Effector CD4-positive, alpha-beta T cell (primary cell): Measurements from ENCODE around the gene PLEKHH2.
"Not testable (repeated sequence)": the region's sequence is repeated elsewhere in the genome, so short reads cannot be mapped to it uniquely, and the experiment has no call there.

Experiments
- DNase-seq: peaks from one replicate; pipeline ENCODE4 v3.0.0-alpha.2; 2020

PLEKHH2 gene

GRCh38 chr2:43718530-43719124 is 81.6 kb downstream of the PLEKHH2 start:
- no peak for DNase-seq

GRCh38 chr2:43724728-43725526 is 87.9 kb downstream of the PLEKHH2 start:
- no peak for DNase-seq

- DNase-seq: no peak
Measured at GRCh38 chr2:43725711-43726246, 88.7 kb downstream of the PLEKHH2 start.

GRCh38 chr2:43726961-43727633 is 90.0 kb downstream of the PLEKHH2 start:
- not testable (repeated sequence) for DNase-seq

DNA sequence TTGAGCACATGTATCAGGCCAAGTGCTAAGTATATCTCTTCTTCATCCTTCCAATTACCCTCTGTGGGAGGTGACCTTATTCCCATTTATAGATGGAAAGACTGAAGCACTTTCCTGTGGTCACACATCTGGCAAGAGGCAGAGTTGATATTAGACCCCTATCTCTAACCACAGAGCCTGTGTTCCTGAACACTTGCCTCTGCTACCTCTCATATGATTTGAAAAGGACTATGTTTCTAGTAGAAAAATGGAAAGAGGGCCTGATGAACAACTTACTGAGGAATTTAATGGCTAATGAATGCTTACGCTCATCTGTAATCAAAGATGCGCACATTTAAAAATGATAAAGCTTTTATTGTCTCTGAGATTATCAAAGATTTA is 90.6 kb downstream of the PLEKHH2 start:
- DNase-seq: no peak

DNA sequence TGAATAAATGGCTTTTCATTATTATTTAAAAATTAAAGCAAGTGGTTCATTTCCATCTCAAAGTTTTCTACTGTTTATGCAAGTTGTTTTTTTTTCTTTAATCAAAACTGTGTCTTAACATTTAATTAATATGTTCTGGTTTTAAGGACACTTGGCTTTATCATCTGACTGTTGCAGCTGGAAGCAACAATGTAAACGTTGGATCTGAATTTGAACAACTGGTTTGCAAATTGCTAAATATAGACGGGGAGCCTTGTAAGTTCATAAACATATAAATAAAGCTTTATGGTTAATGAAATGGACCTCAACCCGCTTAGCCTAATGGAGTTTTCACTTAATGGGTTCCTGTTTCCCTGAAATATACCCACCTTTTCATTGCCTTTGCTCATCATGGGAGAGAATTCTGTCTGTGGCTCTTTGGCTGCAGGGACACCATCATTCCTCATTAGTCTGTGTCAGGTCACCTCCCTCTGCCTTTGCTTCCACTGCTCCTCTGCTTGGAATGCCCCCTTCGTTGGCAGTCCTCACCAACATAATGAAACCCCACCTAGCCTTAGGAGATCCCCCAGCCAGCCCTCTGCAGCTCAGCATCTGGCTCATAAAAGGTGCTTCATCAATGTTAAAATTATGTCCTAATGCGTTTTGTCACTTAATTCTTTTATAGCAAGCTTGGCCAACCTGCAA is 92.6 kb downstream of the PLEKHH2 start:
- no peak for DNase-seq

- no peak for DNase-seq
Measured at GRCh38 chr2:43731211-43731610, 94.2 kb downstream of the PLEKHH2 start.

GRCh38 chr2:43736637-43737036 is 99.6 kb downstream of the PLEKHH2 start:
- DNase-seq: no peak

- no peak for DNase-seq
Measured at GRCh38 chr2:43737097-43737854, 100.2 kb downstream of the PLEKHH2 start.

GRCh38 chr2:43737855-43738254 is 100.8 kb downstream of the PLEKHH2 start:
- no peak for DNase-seq

DNA sequence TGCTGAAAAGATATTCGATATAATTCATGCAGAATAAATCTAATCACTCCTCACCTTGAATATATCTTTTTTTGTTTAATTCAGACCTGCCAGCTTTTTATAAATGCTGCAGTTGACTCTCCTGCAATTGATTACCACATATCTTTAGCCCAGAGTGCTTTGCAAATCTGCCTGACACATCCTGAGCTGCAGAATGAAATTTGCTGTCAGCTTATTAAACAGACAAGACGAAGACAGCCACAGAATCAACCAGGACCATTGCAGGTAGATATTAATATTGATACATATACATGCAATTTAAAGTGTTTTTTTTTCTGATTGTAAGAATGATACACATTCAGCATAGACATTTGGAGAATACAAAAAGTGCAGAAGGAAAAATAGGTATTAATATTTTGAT is 101.2 kb downstream of the PLEKHH2 start:
- DNase-seq: no peak

GRCh38 chr2:43743706-43744105 is 106.6 kb downstream of the PLEKHH2 start:
- DNase-seq: no peak

- DNase-seq: no peak
Measured at GRCh38 chr2:43745457-43745856, 108.4 kb downstream of the PLEKHH2 start.

- DNase-seq: no peak
Measured at GRCh38 chr2:43748333-43748732, 111.3 kb downstream of the PLEKHH2 start.

GRCh38 chr2:43749583-43749982 is 112.5 kb downstream of the PLEKHH2 start:
- no peak for DNase-seq

DNA sequence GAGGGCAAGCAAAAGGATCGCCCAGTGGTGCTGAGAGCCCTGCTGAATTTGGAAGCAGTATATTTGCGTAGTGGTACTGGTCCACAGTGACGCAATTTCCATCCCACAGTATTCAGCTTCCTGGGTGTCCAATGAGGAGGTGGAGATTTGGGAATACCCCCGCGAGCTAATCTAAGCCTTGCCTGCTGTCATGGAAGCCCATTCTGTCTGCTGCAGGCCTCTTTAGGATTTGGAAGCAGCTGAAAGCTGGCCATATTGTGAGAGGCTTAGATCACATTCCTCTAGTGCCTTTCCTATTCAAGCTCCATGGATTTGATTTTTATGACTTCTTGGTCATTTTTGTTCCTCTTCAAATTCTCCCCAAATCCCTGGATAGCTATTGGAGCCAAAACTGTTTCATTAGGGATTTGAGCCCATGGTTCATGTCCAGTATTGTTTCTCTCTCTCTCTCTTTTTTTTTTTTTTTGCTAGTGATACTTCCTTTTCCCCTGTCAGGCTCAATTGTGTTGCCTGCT is 114.5 kb downstream of the PLEKHH2 start:
- DNase-seq: no peak

GRCh38 chr2:43752302-43752701 is 115.2 kb downstream of the PLEKHH2 start:
- no peak for DNase-seq

GRCh38 chr2:43754180-43754579 is 117.1 kb downstream of the PLEKHH2 start:
- DNase-seq: no peak

GRCh38 chr2:43758739-43759138 is 121.7 kb downstream of the PLEKHH2 start:
- no peak for DNase-seq

GRCh38 chr2:43759195-43759594 is 122.1 kb downstream of the PLEKHH2 start:
- DNase-seq: no peak

- no peak for DNase-seq
Measured at GRCh38 chr2:43762286-43762685, 125.2 kb downstream of the PLEKHH2 start.

DNA sequence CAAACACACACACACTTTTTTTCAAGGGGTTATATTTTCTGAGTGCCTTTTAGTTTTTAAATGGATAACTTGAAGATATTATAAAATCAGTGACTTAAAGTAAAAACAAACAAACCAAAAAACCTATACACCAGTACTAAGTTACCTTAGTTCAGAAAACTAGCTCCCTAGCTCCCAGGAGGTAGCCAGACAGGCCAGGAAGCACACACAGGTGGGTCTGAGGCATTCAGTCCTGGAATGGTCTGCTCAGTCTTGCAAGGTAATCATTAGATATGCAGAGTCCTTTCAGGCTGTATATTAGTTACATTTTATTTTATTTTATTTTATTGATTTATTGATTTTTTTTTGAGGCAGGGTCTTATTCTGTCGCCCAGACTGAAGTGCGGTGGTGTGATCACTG is 126.0 kb downstream of the PLEKHH2 start:
- DNase-seq: no peak
